HG02642 (cell line): ENCODE results near the gene NDUFAF5.
"Not testable (repeated sequence)": the region's sequence is repeated elsewhere in the genome, so short reads cannot be mapped to it uniquely, and the experiment has no call there.

Experiments
- ATAC-seq: cut with Tn5 transposase; IDR thresholded peaks from one replicate; pipeline ENCODE4 v1.9.1; 2021; ENCODE audit warnings: mild to moderate bottlenecking; ENCODE audit not compliant: unreplicated experiment, poor library complexity

The NDUFAF5 gene

GRCh38 chr20:13784893-13785715 is at the start of gene NDUFAF5, which contains the start of gene ESF1:
TSS of gene NDUFAF5 (plus strand) at chr20:13785028. CDS start at chr20:13785069, 41 bp downstream.
TSS of gene ESF1 (minus strand) at chr20:13784919. CDS start at chr20:13783140, 1,779 bp downstream.
- peak; percentile 97 for ATAC-seq

GRCh38 chr20:13735826-13736225 is 49.0 kb upstream of the NDUFAF5 start:
- no peak for ATAC-seq

- no peak for ATAC-seq
Observed at GRCh38 chr20:13736436-13737191, 48.2 kb upstream of the NDUFAF5 start.

- not testable (repeated sequence) for ATAC-seq
Observed at GRCh38 chr20:13738187-13738586, 46.6 kb upstream of the NDUFAF5 start.

- ATAC-seq: no peak
Observed at GRCh38 chr20:13739731-13740649, 44.8 kb upstream of the NDUFAF5 start.

GRCh38 chr20:13741879-13742278 is 42.9 kb upstream of the NDUFAF5 start:
- ATAC-seq: no peak

GRCh38 chr20:13744352-13744751 is 40.5 kb upstream of the NDUFAF5 start:
- ATAC-seq: no peak

- no peak for ATAC-seq
Observed at GRCh38 chr20:13745784-13746183, 39.0 kb upstream of the NDUFAF5 start.

- ATAC-seq: no peak
Observed at GRCh38 chr20:13749811-13750210, 35.0 kb upstream of the NDUFAF5 start.

GRCh38 chr20:13753436-13754036 is 31.3 kb upstream of the NDUFAF5 start:
- no peak for ATAC-seq

- no peak for ATAC-seq
Observed at GRCh38 chr20:13755809-13756208, 29.0 kb upstream of the NDUFAF5 start.

GRCh38 chr20:13756551-13756950 is 28.3 kb upstream of the NDUFAF5 start:
- no peak for ATAC-seq

GRCh38 chr20:13758884-13759283 is 25.9 kb upstream of the NDUFAF5 start:
- no peak for ATAC-seq

GRCh38 chr20:13760451-13760946 is 24.3 kb upstream of the NDUFAF5 start:
- not testable (repeated sequence) for ATAC-seq

- ATAC-seq: no peak
Observed at GRCh38 chr20:13765299-13765698, 19.5 kb upstream of the NDUFAF5 start.

GRCh38 chr20:13765868-13766416 is 18.9 kb upstream of the NDUFAF5 start:
- ATAC-seq: no peak

GRCh38 chr20:13770141-13770540 is 14.7 kb upstream of the NDUFAF5 start:
- ATAC-seq: no peak

- no peak for ATAC-seq
Observed at GRCh38 chr20:13771853-13772453, 12.9 kb upstream of the NDUFAF5 start.

- ATAC-seq: no peak
Observed at GRCh38 chr20:13772529-13772928, 12.3 kb upstream of the NDUFAF5 start.
